Activated CD8-positive, alpha-beta memory T cell treated with anti-CD3 and anti-CD28 coated beads for 36 hours (primary cell): ENCODE results near the gene POLRMT. TPM values are rescaled to one million over a fixed set of nuclear protein-coding genes. Genes with fewer than 3 reads are reported as not detected.
"Not testable (repeated sequence)": the region's sequence is repeated elsewhere in the genome, so short reads cannot be mapped to it uniquely, and the experiment has no call there.

Experiments used
- CTCF ChIA-PET: fragments of 350-600 bp; sonication (Branson Sonifier 250); formaldehyde crosslinking; loops from one replicate; lab custom pipeline; 2021; ENCODE audit warnings: antibody characterized with exemption; lab: Charles Lee
- POLR2A ChIA-PET: fragments of 350-600 bp; sonication (Branson Sonifier 250); formaldehyde crosslinking; loops from one replicate; lab custom pipeline; 2021; ENCODE audit warnings: antibody characterized with exemption; lab: Charles Lee
- total RNA-seq, 2 experiments: library from RNA; stranded (reverse); gene quantifications; one replicate each; pipeline ENCODE4 v1.2.3, GENCODE V29; 2021

Gene POLRMT
- total RNA-seq, 2 experiments from 2014 or later = 79.9 to 81.1 TPM

DNA sequence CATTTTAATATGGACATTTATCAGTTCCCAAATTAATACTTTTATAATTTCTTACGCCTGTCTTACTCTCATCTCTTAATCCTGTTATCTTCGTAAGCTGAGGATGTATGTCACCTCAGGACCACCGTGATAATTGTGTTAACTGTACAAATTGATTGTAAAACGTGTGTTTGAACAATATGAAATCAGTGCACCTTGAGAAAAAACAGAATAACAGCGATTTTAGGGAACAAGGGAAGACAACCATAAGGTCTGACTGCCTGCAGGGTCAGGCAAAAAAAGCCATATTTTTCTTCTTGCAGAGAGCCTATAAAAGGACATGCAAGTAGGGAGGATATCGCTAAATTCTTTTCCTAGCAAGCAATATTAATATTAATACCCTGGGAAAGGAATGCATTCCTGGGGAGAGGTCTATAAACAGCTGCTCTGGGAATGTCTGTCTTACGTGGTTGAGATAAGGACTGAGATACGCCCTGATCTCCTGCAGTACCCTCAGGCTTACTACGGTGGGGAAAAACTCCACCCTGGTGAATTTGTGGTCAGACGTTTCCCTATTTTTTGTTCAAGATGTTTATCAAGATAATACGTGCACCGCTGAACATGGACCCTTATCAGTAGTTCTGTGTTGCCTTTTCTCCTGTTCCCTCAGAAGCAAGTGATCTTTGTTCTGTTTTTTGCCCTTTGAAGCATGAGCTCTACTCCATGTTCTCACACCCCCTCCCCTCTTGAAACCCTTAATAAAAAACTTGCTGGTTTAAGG lies 35.5 kb upstream of the POLRMT start:
- POLR2A ChIA-PET = not testable (repeated sequence)

DNA sequence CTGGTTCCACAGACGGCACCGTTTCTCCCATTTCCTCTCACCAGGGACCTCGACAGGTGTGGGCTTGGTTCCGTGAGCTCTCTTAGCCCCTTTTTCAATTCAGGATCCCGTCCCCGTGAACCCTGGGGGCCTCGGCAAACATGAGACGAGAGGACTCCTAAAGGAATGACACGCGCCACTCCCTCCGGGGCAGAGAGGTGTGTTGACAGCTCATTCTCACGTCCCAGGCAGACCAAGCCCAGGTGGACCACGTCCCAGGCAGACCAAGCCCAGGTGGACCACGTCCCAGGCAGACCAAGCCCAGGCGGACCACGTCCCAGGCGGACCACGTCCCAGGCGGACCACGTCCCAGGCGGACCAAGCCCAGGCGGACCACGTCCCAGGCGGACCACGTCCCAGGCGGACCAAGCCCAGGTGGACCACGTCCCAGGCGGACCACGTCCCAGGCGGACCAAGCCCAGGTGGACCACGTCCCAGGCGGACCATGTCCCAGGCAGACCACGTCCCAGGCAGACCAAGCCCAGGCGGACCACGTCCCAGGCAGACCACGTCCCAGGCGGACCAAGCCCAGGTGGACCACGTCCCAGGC lies 33.7 kb upstream of the POLRMT start:
- CTCF ChIA-PET = interaction anchor here (2.9 kb wide), 1 partner anchor 67 kb away, joined by 8 read pairs; no protein-coding TSS in a partner anchor
- POLR2A ChIA-PET = not testable (repeated sequence)

More for the DNA sequence above, 35.5 kb upstream of the POLRMT start:
- CTCF ChIA-PET = not testable (repeated sequence)

DNA sequence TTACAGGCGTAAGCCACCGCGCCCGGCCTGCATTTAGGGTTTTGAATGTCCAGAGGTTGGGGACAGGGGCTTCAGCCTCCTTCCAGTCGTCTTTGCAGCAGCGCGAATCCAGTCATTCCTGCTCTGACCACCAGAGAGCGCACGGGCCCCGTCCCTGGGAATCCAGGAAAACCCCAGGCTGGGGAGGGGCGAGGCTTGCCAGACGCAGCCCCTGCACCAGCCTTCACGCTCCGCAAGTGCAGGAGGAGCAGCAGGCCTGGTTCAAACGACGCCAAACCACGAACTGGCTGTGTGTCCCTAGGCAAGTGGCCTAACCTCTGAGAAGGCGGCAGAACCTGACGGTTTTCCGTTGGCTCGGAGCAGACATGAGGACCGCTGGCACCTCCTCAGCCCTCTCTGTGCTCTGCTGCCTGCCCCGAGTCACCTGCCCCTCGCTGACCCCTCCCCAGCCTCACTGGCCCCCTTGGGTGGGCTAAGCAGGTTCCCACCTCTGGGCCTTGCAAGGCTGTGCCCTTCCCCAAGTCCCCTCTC lies 31.6 kb upstream of the POLRMT start:
- CTCF ChIA-PET = interaction anchor here (0.7 to 2.9 kb wide), 3 partner anchors 12 to 74 kb away, joined by 3 to 8 read pairs (median 6); no protein-coding TSS in a partner anchor
- POLR2A ChIA-PET = interaction anchor here (0.6 kb wide), 1 partner anchor 91 kb away, joined by 8 read pairs; no protein-coding TSS in a partner anchor

DNA sequence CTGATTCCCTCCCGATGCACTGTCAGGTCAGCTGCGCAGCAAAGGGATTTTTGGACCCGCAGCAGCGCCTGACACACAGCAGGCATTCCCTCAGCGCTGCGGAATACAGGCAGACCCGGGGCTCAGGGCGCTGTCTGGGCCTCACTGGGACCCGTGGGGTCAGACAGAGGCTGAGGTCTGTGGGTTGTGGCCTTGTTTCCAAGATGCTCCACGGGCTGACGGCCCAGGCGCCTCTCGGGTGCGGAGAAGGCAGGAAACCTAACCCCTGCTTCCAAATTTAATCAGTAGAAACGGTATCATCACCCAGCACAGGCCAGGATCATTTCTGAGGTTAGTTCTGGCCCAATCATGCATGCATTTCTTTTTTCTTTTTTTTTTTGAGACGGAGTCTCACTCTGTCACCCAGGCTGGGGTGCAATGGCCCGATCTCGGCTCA lies 30.4 kb upstream of the POLRMT start:
- ChIA-PET CTCF (interaction anchor here (0.7 to 1.9 kb wide), 5 partner anchors 52 to 131 kb away, joined by 3 to 14 read pairs (median 3); no protein-coding TSS in a partner anchor), POLR2A (interaction anchor here (0.7 to 1.9 kb wide), 4 partner anchors 14 to 92 kb away, joined by 4 to 17 read pairs (median 7); partner anchors contain the start of gene FSTL3)

DNA sequence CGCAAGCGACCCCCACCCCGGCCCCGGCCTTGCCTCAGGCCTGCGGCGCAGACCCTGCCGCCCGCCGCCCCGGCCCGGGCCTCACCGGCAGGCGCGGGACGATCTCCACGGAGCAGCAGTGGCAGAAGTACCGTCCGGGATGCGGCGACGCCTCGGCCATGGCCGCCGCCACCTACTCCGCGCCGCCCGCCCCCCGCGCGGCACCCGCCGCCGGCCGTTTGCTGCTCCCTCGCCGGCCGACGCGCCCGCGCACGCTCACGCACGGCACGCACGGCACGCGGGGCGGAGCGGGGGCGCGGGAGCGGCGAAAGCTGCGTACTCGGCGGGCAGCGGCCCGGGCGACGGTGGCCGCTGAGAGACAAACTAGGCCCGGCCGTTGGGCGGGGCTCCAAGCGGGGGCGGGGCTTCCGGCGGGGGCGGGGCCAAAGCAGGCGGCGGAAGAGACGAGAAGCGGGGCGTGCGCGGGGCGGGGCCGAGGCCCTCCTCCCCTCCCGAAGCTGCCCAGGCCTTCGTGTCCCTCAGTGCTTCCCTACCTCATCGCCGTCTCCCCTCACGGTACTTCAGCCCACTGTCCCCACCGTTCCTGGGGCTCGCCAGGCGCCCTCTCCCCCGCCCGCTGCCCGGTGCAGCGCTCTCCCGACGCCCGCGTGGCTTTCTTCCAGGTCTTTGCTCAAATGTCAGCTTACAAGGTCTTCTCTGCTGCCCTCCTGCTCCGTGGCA lies 29.8 kb upstream of the POLRMT start, which contains the start of gene RNF126:
RNF126 (minus strand) TSS at position 253 of the 720 bp plus-strand sequence; CDS start at position 160, 93 bp downstream.
- ChIA-PET POLR2A (interaction anchor here (0.7 to 1.9 kb wide), 4 partner anchors 14 to 91 kb away, joined by 4 to 17 read pairs (median 7); partner anchors contain the start of gene FSTL3), CTCF (interaction anchor here (0.8 to 1.9 kb wide), 4 partner anchors 57 to 131 kb away, joined by 3 to 14 read pairs (median 3); no protein-coding TSS in a partner anchor)

DNA sequence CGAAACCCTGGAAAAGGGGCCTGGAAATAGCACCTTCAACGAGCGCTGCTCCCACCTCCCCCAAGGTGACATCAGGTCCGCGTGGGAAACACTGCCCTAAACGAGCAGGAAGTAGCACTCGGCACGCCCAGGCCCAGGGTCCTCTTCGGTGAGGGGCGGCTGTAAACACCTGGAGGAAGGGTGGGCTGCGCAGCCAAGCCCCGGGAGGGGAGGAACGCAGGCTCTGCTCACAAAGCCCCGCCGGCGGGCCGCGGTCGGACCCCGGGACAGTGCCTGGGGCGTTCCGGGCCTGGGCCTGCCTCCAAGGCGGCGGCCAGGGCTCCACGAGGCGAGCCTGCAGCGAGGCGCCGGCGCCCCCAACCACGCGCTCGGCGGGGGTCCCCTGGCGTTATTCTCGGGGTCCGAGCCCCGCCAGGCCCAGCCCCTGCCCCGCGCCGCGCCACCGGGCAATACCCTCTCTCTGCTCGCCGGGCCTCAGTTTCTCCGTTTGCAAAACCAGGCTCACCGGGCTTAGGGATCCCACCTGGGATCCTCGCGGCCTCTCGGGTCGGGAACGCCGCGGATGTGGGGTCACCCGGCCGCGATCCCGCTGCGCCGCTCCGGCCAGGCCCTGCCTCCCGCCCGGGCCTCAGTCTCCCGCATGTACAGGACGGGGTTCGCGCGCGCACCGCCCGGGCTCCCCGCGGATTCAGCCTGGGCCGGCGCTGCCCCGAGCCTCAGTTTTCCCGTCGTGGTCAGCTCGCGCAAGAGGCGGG lies 29.0 kb upstream of the POLRMT start:
- CTCF ChIA-PET = interaction anchor here (0.8 to 1.9 kb wide), 3 partner anchors 71 to 130 kb away, joined by 3 to 14 read pairs (median 4); no protein-coding TSS in a partner anchor
- POLR2A ChIA-PET = interaction anchor here (1.7 to 1.9 kb wide), 3 partner anchors 15 to 72 kb away, joined by 4 to 17 read pairs (median 10); partner anchors contain the start of gene FSTL3

DNA sequence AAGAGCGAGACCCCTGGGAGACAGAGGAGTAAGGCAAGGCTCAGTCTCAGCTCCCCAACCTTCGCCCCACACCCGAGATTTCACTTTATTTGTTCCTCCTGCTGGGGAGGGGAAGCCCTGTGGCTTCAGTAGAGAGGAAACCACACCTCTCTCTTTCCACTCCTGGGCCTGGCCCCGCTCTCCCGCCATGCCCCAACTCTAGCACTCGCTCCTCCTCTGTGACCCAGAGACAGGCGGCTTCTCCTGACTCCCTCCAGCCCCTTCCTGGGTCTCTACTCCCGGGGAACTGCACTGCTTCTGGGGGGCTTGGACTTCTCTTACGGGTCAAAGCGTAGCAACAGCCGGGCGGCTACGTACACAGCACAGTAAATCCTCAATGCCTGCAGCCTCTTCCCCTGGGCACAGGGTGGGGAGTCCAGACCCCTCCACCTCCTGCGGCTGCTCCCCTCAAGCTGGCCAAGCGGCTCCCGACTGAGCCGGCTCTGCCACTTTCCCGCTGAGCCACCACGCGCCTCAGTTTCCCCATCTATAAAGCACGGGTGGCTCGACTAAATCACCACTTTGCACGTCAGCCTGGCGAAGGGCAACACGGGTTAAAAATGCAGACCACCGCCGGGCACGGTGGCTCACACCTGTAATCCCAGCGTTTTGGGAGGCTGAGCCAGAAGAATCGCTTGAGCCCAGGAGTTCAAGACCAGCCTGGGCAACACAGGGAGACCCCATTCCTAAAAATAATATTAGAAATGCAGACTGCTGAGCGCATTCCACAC lies 28.3 kb upstream of the POLRMT start:
- POLR2A ChIA-PET = interaction anchor here (1.2 kb wide), 1 partner anchor 50 kb away, joined by 7 read pairs; no protein-coding TSS in a partner anchor
- CTCF ChIA-PET = interaction anchor here (0.8 to 1.4 kb wide), 5 partner anchors 12 to 151 kb away, joined by 3 to 4 read pairs (median 3); no protein-coding TSS in a partner anchor

DNA sequence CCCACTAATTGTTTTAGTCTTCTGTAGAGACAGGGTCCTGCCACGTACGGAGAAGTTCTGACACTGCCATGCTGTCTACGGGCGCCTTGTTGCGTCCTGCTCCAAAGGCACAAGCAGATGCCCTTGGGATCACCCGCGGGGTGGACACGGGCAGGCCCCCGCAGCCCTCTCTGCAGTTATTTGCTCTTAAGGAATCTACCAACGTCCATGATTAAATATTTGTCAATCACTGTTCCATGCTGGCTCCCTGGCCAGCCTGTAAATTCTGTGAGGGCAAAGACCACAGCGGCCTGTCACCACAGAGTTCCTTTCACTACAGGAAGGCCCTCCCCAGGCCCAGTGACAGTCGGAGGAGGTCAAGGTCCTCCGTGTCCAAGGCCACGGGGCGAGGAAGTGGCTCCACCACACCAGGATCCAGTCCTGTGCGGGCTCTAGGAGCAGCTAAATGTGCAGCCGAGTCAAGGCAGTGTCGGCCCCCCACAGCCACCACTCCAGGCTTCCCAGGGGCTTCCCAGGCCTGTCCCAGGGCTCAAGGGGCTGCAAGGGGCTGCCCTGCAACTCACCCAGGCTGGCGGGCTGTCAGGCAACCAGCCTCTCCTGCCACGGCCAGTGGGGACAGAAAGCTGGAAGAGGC lies 27.6 kb upstream of the POLRMT start:
- CTCF ChIA-PET = interaction anchor here (0.8 to 2.1 kb wide), 8 partner anchors 12 to 150 kb away, joined by 3 to 5 read pairs (median 3); no protein-coding TSS in a partner anchor

DNA sequence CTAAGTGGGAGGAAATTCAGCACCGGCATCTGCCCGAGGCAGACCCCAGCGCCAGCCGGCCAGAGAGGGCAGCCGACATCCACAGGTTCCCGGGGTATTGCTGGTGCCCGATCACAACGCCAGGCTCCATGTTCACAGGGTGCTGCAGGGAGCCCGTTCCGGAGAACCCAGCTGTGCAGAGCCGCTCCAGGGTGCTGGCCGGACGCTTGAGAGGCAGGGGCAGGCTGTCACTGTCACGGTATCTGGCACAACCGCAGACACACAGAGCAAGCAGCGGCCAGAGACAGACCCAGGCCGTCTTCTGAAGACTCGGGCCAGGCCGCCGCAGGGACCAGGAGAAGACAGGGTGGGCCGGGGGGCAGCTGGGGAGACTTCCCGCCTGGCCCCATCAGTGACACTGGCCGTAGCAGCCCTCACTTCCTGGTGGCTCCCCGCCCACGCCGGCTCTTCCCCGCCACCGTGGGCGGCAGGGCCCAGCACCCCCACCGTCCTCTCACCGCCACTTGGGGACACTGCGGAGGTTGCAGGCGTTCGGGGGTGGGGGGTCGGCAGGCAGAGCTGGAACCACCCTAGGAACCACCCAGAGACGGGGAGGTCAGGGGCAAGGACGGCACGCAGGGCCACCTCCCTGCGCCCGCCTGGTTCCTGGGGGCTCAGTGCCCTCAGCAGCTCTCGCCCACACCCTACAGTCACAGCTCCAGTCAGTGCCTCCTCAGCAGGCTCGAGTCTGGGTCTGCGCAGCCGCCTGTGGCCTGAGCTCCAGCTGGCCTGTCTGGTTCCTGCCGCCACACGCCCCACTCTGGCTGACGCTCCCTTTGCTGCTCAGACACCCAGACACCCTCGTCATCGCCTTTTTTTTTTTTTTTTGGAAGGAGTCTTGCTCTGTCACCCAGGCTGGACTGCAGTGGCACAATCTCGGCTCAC lies 25.8 kb upstream of the POLRMT start:
- CTCF ChIA-PET = interaction anchor here (1.3 to 2.1 kb wide), 3 partner anchors 20 to 78 kb away, joined by 3 to 5 read pairs (median 3); no protein-coding TSS in a partner anchor

More for the DNA sequence above, 27.6 kb upstream of the POLRMT start:
- POLR2A ChIA-PET = interaction anchor here (0.6 to 1.2 kb wide), 2 partner anchors 10 to 49 kb away, joined by 7 to 13 read pairs; no protein-coding TSS in a partner anchor

DNA sequence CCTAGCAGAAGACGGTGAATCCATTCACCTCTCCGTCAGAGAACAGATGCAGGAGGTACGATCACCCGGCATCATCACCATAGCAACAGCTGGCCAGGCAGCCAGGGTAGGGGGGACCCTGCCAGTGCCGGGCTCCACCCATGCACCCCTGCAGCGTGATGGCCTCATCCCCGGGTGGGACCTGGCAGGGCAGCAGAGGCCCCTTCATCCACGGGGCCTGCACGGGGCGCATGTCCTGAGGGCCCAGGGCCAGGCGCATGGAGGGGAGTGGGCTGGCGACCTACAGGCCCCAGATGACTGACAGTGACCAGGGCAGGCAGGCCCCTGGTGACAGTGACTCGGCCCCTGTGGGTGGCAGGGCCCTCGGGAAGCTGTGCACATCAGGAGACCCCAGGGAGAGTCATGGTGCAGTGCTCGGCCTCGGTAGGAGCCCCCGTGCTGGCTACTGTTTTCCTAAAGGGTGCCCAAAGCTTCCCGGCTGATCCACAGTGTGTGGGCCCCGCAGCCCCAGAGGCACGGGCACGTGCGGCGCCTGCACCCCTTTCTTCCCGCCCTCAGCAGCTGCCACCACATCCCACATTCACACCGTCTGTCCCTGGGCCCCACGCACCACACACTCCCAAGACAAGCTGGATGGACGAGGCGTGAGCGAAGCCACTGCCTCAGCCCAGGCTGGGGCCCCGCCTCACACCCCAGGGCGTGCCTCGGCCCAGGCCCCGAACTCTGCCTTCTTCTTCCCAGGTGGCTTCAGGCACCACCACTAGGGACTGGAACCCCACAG lies 24.9 kb upstream of the POLRMT start:
- ChIA-PET CTCF (interaction anchor here (1.3 kb wide), 1 partner anchor 76 kb away, joined by 3 read pairs; no protein-coding TSS in a partner anchor), POLR2A (no interaction called here)

More for the DNA sequence above, 25.8 kb upstream of the POLRMT start:
- POLR2A ChIA-PET = interaction anchor here (0.5 to 1.3 kb wide), 2 partner anchors 8 to 27 kb away, joined by 5 to 10 read pairs; no protein-coding TSS in a partner anchor

DNA sequence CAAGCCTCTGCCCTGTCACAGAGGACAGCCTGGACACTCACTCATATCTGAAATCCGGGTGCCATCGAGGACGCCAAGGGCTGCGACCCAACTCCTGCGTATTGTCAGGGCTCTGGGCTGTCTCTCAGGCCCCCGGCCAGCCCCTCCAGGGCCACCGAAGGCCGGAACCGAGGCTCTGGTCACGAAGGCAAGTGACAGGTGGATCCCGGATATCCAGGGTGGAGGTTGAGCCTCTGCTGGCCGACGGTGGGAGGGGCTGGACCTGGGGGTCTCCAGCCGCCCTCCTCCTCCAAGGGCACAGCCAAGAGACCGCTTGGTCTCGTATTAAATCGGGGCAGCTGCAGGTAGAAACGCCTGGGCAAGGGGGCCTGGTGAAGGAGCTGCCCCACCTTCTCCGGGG lies 24.3 kb upstream of the POLRMT start:
- POLR2A ChIA-PET = no interaction called here
- CTCF ChIA-PET = no interaction called here

DNA sequence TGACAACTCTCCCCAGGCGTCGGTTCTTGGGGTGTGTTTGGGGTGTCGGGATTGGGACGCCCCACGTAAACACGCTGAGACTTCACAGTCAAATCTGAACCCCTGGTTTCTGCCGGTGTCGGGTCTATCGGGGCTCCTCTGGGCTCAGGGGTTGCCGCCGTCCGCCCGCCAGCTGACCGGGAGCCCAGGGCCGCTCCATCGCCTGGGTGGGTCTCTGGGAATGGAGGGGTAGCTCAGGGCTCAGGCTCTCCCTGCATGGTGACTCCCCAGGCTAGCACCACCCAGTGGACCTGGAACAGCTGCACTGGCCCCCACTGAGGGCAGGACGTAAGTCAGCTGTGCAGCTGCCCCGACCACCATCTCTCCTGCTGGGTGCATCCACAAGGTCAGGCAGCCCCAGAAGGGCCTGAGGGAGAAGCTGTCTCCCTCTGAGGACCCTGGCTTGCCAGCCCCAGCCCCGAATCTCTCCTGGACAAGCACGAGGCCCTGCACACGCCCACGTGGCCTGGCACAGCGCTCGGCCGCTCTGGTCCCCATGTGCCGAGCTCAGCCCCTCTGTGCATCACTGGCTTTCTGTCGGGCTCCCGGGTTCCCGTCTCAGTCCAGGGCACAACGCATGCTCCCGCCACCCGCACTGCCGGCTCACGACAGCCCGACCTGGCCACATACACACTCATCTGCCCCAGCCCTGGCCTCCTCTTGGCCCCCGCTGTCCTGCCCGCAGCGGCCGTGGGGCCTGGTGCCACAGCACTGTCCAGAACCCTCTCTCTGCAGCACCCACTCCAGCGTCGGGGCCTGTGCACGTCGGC lies 23.6 kb upstream of the POLRMT start:
- CTCF ChIA-PET = no interaction called here
- POLR2A ChIA-PET = no interaction called here

DNA sequence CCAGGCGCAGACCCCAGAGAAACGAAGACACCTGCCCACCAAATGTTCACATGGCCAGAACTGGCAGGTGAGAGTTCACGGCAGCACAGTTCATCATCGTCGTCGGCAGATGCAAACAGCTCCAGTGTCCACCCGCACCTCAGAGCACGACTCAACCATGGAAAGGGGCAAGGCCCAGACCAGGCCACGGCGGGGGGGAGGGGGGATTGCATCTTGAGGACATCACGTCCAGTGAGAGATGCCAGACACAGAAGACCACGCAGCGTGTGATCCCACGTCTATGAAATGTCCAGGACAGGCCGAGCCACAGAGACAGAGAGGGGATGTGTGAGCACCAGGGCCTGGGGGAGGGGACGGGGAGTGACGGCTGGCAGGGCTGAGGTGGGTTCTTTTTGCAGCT lies 22.4 kb upstream of the POLRMT start:
- ChIA-PET CTCF (no interaction called here), POLR2A (interaction anchor here (0.6 kb wide), 1 partner anchor 14 kb away, joined by 4 read pairs; no protein-coding TSS in a partner anchor)

DNA sequence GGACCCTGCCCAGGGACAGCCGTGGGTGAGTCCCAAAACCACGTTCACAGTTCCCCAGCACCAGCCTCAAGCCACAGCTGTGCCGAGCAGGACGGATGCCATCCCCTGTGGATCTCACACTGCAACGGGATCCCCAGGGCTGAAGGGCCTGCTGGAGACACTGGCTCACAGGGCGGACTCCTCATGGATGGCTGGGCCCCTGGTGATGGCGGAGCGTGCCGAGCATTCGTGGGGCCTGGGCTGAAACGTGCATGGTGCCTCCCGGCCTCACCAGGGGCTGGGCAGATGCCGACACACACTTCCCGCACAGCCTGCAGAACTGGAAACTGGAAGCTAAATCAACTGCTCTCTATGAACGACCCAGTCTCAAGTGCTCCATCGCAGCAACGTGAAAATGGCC lies 20.1 kb upstream of the POLRMT start:
- ChIA-PET CTCF (no interaction called here), POLR2A (no interaction called here)
